Prostate gland (tissue), 2 donors: ENCODE data around the gene SCYGR7.

Experiments
- CTCF ChIP-seq, 4 experiments: fragments of 200-600 bp in 2 of 4; fragments of 450-650 bp in 2 of 4; sonication (generic) in 2 of 4; IDR thresholded peaks; 1 replicate in 3 of 4; 2 replicates in 1 of 4; pipeline ENCODE4 v1.5.1; 2016 to 2019; ENCODE audit warnings: antibody characterized with exemption in 4 of 4, mild to moderate bottlenecking in 2 of 4, moderate library complexity in 2 of 4
- POLR2A ChIP-seq: fragments of 450-650 bp; IDR thresholded peaks from one replicate; pipeline ENCODE4 v1.6.1; 2016; ENCODE audit warnings: antibody characterized with exemption, mild to moderate bottlenecking
- POLR2AphosphoS5 ChIP-seq: sonication (generic); formaldehyde crosslinking; IDR thresholded peaks from one replicate; pipeline ENCODE4 v1.6.1; 2017; ENCODE audit warnings: antibody characterized with exemption

GRCh38 chr2:227759411-227760118 lies 31.4 kb downstream of the SCYGR7 start:
- TF ChIP-seq POLR2AphosphoS5 (no peak), CTCF (IDR thresholded peaks at IDR 0.05) (no peak), POLR2A (no peak)
